GM21381 (cell line): ENCODE measurements around the gene RNF157.
A peak's percentile ranks its signal among the peaks of the same experiment; 100 is the strongest.

Experiments
- ATAC-seq: cut with Tn5 transposase; IDR thresholded peaks from one replicate; pipeline ENCODE4 v1.9.1; 2021; ENCODE audit warnings: mild to moderate bottlenecking, moderate library complexity; ENCODE audit not compliant: unreplicated experiment

The RNF157 gene

DNA sequence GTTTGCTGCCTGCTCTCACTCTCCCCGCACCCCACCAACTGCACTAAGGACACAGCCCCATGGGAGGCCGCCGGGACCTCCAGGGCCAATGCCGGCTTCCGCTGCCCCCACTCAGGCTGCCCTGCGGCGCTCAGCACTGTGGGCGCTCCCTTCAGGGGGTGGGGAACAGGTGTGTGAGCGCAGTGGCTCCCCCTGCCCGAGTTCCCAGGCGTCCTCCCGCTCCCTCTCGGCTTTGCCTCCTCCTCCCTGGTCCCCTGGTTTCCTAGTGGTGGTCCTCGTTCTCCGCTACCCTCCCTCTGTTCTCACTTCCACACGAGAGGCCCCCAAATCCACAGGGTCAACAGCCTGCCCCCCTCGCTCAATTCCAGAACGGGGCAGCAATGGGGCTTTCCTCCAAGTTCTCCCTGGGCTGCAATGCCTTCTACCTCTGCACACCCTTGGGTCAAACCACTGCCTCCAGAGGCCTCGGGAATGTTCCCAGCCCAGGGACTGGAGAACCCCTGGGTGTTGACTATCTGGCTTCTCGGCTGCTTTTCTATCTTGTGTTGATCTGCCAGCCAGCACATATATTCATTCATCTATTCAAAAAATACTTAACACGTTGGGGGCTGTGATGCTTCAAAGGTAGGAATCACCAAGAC, 109.1 kb downstream of the RNF157 start:
- ATAC-seq, result no peak

DNA sequence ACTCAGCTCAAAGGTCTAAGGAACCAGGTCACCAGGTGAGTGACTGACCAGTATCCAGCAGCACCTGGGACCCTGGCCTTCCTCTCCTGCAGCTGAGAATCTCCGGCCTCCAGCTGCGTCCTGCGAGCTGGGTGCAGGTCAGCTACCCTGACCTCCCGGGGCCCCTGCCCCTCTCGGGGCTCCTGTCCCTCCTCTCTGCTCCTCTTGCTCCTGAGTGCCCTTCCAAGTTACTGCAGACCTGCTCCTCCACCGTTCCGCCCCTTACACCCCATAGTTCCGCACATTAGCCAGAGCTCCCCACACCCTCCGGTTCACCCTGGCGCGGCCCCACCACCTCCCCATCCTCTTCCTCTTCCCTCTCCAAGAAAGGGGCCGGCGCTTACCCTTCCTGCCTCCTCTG, 109.8 kb downstream of the RNF157 start:
- no peak for ATAC-seq

DNA sequence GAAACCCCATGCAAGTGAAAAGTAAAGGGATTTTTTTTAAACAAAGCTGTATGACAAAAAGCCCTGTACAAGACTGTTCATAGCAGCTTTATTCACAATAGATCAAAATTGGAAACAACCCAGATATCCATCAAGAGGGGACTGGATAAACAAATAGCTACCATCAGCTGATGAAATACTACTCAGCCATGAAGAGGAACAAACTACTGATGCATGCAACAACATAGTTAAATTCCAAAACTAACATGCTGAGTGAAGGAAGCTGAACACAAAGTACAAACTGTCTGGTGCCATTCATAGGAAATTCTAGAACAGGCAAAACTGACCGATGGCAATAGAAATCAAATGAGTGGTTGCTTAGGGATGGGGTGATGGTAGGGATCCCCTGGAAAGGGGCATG, 114.4 kb downstream of the RNF157 start:
- ATAC-seq, result no peak

DNA sequence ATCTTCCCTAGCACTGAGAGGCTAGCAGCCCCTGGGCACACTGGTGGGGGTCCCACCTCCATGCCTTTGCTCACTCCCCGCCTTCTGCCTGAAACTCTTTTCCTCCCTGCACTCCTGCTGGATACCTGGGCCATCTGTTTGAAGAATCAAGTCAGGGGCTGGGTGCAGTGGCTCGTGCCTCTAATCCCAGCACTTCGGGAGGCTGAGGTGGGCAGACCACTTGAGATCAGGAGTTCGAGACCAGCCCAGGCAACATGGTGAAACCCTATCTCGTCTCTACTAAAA, 115.0 kb downstream of the RNF157 start:
- no peak for ATAC-seq

DNA sequence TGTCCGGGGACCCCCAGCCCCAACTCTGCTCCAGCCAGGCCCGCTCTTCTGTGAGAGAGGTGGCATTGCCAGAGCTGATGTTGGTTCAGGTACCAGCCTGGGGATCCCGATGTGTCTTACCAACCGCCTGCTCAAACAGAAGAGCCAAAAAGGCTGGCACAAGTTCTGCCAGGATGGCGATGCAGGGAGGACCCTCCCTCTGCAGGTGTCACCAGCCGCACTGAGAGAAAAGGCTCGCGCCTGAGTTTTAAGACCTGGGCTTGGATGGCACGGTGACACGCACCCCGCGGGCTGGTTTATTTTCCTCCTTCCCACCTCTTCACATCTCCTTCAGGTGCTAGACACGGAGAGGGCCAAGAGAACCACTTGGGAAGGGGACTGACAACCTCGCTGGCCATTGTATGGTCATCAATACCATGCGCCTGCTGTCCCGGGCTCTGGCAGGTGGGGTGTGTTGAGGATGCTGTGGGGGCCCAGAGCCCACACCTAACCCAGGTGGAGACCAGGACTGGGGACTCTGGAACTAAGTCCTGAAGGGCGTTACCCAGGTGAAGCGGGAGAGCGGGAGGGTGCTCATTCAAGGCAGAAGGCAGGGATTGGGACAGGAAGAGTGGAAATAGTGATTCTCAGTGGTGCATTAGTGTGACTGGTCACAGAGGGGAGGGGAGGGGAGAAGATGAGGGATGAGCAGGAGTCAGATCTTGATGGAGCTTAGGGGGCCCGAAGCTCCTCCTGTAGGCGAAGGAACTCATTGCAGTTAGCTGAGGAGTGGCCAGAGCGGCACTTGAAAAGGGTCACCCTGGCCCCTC, 115.5 kb downstream of the RNF157 start:
- ATAC-seq, result no peak

DNA sequence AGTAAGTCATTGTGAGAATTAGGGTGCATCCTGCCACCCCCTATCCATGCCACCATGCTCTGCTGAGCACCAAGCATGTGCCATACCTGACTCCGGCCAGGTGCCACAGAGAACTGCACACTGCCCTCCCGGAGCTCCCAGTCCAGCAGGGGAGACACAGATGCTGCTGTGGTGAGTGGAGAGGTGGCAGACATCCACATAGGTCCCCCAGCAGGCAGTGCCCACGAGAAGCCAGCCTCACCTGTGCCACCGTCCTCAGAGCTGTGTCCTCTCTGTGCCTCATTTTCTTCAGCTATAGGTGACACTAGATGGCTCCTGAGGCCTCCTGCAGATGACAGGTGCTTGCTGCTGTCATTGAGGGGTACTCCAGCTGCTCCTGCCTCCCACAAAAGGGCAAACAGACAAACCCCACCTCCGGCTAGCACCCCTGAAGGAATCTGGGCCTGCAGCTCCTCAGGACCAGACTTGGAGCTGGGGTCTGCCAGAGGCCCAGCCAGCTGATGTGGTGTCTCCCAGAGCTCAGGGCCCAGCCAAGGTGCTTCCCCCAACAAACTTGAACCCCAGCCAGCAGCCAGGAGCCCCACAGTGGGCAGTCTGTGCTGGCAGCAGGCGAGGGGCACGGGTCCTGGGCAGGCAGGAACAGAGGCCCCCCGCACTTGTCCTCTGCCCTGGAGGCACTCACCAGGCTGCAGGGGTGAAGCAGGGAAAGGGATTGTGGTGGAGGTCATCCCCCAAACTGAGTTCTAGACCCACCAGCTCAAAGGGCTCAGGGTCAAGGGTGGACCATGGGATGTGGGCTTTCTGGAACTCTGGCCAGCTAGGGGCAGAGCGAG, 116.3 kb downstream of the RNF157 start:
- no peak for ATAC-seq

DNA sequence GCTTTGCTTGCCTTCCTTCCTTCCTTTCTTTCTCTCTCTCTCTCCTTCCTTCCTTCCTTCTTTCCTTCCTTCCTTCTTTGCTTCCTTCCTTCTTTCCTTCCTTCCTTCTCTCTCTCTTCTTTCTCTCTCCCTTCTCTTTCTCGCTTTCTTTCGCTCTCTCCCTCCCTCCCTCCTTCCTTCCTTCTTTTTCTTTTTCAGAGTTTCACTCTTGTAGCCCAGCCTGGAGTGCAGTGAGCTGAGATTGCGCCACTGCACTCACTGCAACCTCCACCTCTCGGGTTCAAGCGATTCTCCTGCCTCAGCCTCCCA, 117.1 kb downstream of the RNF157 start:
- ATAC-seq, result no peak

DNA sequence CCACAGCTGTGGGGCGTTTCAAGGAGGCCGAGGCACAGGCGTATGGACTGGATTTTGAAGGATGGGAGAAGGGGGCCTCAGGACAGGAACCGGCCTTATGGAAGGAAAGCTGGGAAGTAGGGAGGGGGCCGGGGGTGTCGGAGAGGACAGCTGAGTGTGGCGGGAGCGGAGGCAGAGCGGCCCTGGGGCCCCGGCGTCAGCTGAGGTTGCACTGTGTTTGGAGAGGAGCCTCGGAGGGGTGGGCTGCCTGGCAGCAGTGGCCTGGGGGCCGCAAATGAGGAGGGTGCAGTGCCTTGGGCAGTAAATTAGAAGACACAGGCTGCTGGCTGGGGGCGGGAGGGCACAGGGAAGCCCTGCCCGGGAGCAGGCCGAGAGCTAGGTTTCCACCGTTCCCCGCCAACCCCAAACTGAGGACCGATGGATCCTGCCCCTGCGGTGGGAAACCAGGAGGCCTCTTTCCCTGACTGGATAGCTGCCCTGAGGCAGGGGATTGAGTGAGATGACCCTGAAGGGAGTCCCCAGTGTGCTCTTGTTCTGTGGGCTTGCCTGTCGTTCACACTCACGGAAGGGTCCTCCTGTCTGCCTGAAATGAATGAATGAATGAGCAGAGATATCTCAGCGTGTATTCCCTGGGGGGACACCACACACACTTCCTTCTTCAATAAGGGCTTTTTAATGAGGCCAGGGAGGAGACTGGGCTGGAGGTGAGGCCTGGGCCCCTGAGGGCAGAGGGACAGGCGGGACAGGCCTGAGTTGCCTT, 117.7 kb downstream of the RNF157 start:
- no peak for ATAC-seq

DNA sequence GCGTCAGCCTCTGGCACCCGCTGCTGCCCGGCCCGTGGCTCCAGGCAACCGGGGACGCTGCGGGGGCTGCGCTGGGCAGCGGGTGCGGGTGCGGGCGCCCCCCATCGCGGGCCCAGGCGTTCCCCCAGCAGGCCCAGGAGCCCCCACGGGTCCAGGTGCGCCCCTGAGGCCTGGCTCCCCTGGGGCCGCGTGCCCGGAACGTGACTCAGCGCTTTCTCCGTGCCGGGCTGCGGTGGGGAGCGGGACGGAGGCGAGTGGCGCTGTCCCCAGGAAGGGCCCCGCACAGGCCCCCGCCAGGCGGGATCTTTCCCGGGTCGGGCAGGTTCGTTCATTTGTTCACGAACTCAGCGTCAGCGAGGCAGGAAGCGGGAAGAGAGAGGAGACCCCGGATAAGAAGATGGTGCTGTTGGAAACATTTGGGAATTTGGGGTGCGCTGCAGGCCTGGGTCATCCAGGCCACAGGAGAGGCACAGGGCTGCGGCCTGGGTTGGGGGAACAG, 118.3 kb downstream of the RNF157 start:
- ATAC-seq, result no peak

DNA sequence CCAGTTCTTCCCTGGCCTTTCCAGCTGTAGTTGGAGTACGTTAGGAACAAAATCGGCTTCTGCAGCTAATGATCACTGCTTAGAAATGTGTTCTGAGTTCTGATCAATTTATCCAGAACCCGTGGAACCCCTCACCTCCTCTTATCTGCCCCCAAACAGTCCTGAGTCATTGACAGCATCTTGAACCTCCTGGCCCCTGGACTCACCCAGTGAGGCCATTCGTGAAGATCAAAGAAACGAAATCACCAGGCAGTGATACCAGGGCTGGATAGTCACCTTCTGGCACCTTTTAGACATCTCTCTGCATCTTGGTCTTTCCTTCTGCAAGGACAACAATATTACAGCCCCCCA, 119.7 kb downstream of the RNF157 start:
- no peak for ATAC-seq

DNA sequence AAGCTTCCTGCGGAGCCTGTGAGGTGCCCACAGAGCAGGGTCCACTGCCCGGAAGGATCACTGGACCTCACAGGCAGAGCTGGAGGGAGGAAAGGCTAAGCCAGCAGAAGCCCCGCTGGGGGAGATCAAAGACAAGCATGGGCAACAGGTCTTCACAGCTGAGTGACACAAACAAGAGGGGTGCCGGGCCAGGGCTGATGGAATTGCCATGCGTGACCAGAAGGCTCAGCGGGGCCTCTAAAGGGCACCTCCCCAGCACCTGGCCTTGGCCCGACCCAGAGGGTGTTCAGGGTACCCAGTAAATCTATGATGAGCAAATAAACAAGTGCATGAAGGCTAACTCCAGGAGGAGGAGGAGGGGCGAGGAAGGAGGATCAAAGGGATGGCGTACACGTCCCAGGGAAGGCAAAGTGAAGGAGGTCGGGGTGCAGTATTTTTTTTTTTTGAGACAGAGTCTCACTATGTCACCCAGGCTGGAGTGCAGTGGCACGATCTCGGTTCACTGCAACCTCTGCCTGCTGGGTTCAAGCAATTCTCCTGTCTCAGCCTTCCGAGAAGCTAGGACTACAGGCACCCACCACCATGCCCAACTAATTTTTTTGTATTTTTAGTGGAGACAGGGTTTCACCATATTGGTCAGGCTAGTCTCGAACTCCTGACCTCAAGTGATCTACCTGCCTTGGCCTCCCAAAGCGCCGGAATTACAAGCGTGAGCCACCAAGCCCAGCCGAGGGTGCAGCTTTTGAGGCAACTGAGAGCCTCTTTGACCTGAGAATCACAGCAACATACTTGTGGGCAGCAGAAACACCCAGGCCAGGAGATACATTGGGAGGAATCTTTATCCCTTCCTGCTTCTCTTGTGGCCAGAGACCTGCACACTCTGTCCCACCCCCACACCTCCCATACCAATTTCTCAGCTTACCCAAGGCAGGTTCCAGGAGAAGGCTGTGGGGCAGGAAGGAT, 120.6 kb downstream of the RNF157 start:
- ATAC-seq, result no peak

DNA sequence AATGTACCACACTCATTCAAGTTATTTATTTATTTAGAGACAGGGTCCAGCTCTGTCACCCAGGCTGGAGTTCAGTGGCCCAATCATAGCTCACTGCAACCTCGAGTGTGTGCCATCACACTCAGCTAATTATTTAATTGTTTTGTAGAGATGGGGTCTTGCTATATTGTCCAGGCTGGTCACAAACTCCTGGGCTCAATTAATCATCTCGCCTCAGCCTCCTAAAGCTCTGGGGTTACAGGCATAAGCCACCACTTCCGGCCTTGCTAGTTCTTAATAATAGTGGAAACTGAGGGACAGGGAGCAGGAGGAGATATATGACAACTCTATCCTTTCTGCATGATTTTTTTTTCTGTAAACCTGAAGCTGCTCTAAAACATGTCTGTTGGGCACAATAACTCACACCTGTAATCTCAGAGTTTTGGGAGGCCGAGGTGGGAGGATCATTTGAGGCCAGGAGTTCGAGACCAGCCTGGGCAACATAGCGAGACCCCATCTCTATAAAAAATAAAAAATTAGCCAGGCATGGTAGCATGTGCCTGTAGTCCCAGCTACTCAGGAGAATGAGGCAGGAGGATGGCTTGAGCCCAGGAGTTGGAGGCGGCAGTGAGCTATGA, 125.0 kb downstream of the RNF157 start:
- ATAC-seq, result no peak

DNA sequence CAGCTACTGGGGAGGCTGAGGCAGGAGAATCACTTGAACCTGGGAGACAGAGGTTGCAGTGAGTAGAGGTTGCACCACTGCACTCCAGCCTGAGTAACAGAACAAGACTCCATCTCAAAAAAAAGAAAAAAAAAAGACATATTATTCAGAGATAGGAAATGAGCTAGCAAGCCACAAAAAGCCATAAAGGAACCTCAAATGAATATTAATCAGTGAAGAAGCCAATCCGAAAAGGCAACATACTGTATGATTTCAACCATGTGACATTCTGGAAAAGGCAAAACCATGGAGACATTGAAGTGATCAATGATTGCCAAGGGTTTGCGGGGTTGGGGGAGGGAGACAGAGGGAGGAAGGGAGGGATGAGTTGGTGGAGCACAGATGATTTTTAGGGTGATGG, 128.3 kb downstream of the RNF157 start:
- ATAC-seq, result no peak

DNA sequence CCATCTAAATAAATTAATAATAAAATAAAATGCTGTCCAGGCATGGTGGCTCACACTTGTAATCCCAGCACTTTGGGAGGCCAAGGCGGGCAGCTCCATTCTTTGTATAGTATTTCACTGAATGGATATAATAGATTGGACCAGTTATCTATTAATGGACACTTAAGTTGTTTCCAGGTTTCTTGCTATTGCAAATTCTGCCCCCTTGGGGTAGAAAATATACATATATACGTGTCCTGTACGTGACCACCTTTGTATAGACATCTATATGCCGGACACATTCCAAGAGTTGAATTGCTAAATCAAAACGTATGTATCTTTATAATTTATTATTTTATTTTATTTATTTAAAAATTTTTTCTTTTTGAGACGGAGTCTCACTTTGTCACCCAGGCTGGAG, 132.8 kb downstream of the RNF157 start:
- ATAC-seq, result no peak

DNA sequence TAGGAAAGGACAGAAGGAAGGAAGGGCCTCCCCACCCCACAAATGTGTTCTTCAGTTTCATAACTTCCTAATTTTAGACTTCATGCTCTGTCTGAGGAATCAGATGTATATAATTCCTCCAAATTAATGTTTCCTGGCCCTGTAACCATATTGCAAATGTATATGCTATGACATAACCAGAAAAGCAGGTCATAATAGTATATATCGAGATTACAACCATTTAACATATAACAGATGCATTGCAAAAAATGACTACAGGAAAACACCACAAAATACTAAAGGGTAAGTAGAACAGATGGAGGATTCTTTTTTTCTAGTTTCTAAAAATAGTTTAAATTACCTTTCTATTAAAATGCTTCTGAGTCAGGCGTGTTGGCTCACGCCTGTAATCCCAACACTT, 133.6 kb downstream of the RNF157 start:
- ATAC-seq, result no peak

DNA sequence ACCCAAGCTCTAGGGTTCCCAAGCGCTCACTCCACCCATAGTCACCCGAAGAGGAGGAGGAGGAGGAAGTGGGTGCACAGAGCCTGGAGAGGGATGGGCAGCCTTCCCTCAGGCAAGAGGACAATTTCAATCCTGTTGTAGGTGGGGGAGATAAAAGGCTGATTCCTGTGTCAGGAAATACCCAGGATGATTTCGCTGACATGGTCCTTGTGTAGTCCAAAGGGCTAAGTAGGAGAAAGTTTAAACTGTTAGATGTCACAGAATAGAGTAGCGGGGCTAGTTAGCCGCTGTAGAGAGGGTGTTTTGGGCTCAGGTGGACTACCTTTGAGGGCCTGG, 135.4 kb downstream of the RNF157 start:
- ATAC-seq, result no peak

DNA sequence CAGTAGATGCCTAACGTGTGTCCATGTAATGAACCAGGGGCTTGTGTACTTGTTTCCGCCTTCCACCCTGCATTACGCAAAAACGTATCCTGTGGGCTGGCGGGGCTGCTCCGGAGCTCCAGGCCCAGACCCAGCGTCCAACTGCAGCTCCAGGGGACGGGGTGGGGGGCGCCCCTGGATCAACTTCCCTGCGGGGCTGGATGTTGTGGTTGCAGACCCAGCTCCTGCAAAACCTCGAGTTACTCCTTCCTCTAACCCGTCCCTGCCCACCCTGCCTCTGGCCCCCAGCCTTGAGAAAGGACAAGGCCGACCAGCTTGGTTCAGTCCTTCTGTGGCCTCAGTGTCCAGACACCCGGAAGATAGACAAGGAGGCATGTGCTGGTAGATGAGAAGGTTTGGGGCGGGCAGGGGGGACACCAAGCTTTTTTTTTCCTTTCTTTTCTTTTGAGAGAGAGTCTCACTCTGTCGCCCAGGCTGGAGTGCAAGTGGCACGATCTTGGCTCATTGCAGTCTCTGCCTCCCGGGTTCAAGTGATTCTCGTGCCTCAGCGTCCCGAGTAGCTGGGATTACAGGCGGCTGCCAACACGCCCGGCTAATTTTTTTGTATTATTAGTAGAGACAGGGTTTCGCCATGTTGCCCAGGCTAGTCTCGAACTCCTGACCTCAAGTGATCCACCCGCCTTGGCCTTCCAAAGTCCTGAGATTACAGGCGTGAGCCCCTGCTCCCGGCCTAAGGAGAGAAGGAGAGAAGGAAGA, 136.0 kb downstream of the RNF157 start:
- no peak for ATAC-seq

DNA sequence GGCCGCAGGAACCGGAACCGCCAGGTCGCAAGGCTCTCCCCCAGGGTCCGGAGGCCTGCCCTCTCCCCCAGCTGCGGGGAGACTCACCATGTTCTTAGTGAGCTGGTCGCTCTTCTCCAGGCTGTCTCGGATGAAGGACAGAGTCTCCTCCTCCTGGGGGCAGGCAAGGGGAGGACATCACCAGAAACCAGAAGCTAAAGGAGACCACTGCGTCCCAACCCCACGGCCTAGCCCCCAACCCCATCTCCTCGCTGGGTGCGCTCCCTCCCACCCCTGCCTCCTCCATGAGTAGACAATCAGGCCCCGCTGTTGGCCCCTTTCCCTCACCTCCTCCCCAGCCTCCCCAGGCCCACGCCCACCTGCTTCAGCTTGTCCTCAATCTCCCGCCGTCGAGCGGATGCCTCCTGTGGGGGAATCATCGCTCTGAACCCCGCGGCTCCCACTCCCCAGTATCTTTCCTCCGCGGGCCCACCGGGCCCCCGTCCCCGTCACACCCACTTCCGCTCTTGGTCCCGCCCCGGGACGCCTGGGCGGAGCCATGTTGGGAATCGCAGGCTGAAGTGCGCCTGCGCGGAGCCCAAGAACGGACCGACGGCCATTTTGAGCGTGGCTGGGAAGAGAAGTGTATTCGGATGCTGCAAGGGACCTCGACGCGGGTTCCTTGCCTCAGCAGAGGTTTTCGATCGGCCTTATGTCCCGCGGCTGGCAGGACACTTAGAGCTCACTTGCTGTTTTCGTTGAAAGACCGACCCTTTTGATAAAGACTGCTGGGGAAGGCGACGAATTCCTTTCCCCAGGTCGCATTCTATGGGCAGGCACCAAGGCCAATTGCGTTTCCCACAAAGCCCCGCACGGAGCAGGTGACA, 136.8 kb downstream of the RNF157 start, which contains the start of gene EXOC7:
EXOC7 (minus strand) TSS at position 514 of the 866 bp plus-strand sequence; CDS start at position 419, 95 bp downstream.
- ATAC-seq, result peak; percentile 87
